ENCODE data around the gene TBC1D8. TPM values are rescaled to one million over a fixed set of nuclear protein-coding genes. Genes with fewer than 3 reads are reported as not detected.
A peak's percentile ranks its signal among the peaks of the same experiment; 100 is the strongest.

The TBC1D8 gene
- polyA plus RNA-seq, 3 donors, result 16.1 to 78.0 (median 22.4) TPM

- no peak overlapping the region for H3K4me3 ChIP-seq (replicated peaks in 1 of 3; ENCODE audit: low read depth in 2 of 3, low read length in 3 of 3)
- WGBS (ENCODE audit: insufficient coverage), result 99% methylated on average over 12 of the region's 13 CpGs
- H2AFZ ChIP-seq (ENCODE audit: insufficient read depth, low read depth, low read length, poor library complexity, severe bottlenecking), result no peak overlapping the region
- no peak overlapping the region for H3K4me2 ChIP-seq (replicated peaks; ENCODE audit: extremely low read depth, low read length, poor library complexity, severe bottlenecking)
- H3K4me1 ChIP-seq (ENCODE audit: control insufficient read depth in 1 of 2, insufficient read depth in 2 of 2, low read length in 2 of 2), result peaks cover 48 to 60% of the 10 kb centered on the region in 2 donors
- peaks cover 26 to 46% of the 10 kb centered on the region in 2 donors for H3K36me3 ChIP-seq (replicated peaks in 1 of 2; ENCODE audit: control insufficient read depth in 1 of 2, insufficient read depth in 2 of 2, low read length in 2 of 2)
- no peaks in the 10 kb centered on the region for H3K9me3 ChIP-seq (replicated peaks in 1 of 2; ENCODE audit: control insufficient read depth in 1 of 2, insufficient read depth in 1 of 2, low read length in 2 of 2)
- no peak overlapping the region for H3K9ac ChIP-seq (ENCODE audit: insufficient read depth, low read length, poor library complexity, severe bottlenecking)
- no peak for TF ChIP-seq CTCF (IDR thresholded peaks at IDR 0.05)
- intact Hi-C loops (cut with micrococcal nuclease), result no loop called here
- Mint-ChIP-seq H3K36me3 (peaks cover 43 to 47% of the 10 kb centered on the region in 2 donors), H3K27ac (peak overlapping the region; percentile 53 to 89 (median 77)), H3K27me3 (ENCODE audit: low read depth in 3 of 3) (no peaks in the 10 kb centered on the region), H3K4me3 (no peak overlapping the region), H3K9me3 (peaks cover 0 to 2% (median 0%) of the 10 kb centered on the region in 7 donors), H3K4me1 (peaks cover 70% of the 10 kb centered on the region)
- H3K79me2 ChIP-seq (ENCODE audit: insufficient read depth, low read length), result peaks cover 5% of the 10 kb centered on the region
- H4K20me1 ChIP-seq (ENCODE audit: insufficient read depth, low read length), result peaks cover 13% of the 10 kb centered on the region
- no peaks in the 10 kb centered on the region for H3K27me3 ChIP-seq (ENCODE audit: control insufficient read depth in 2 of 2, insufficient read depth in 2 of 2, low read length in 2 of 2)
- peak overlapping the region; percentile 17 to 55 for H3K27ac ChIP-seq (ENCODE audit: low read depth in 1 of 2, low read length in 2 of 2)
- DNase-seq, result no peak
These were observed 111.1 kb downstream of the TBC1D8 start for GRCh38 chr2:101040072-101040471.

- H3K27ac ChIP-seq (ENCODE audit: low read depth in 1 of 2, low read length in 2 of 2), result peak overlapping the region; percentile 17 to 26
- H3K79me2 ChIP-seq (ENCODE audit: insufficient read depth, low read length), result peaks cover 5% of the 10 kb centered on the region
- H3K4me2 ChIP-seq (replicated peaks; ENCODE audit: extremely low read depth, low read length, poor library complexity, severe bottlenecking), result no peak overlapping the region
- peaks cover 13% of the 10 kb centered on the region for H4K20me1 ChIP-seq (ENCODE audit: insufficient read depth, low read length)
- no peak overlapping the region for H2AFZ ChIP-seq (ENCODE audit: insufficient read depth, low read depth, low read length, poor library complexity, severe bottlenecking)
- TF ChIP-seq CTCF (IDR thresholded peaks at IDR 0.05), result peak; percentile 62
- peak; percentile 48 to 55 (median 50) for DNase-seq
- H3K9me3 Mint-ChIP-seq, result peaks cover 0 to 2% (median 0%) of the 10 kb centered on the region in 7 donors
- H3K4me3 ChIP-seq (replicated peaks in 1 of 3; ENCODE audit: low read depth in 2 of 3, low read length in 3 of 3), result no peak overlapping the region
- H3K36me3 Mint-ChIP-seq, result peaks cover 54 to 61% of the 10 kb centered on the region in 2 donors
- H3K27me3 Mint-ChIP-seq (ENCODE audit: low read depth in 3 of 3), result peaks cover 0 to under 1% (median 0%) of the 10 kb centered on the region in 3 donors
- peaks cover 44 to 56% of the 10 kb centered on the region in 2 donors for H3K4me1 ChIP-seq (ENCODE audit: control insufficient read depth in 1 of 2, insufficient read depth in 2 of 2, low read length in 2 of 2)
- no peaks in the 10 kb centered on the region for H3K27me3 ChIP-seq (ENCODE audit: control insufficient read depth in 2 of 2, insufficient read depth in 2 of 2, low read length in 2 of 2)
- H3K27ac Mint-ChIP-seq, result peak overlapping the region; percentile 55 to 88 (median 73)
- WGBS (ENCODE audit: insufficient coverage), result 97% methylated on average over 13 of the region's 21 CpGs
- no peak overlapping the region for H3K9ac ChIP-seq (ENCODE audit: insufficient read depth, low read length, poor library complexity, severe bottlenecking)
- H3K9me3 ChIP-seq (replicated peaks in 1 of 2; ENCODE audit: control insufficient read depth in 1 of 2, insufficient read depth in 1 of 2, low read length in 2 of 2), result no peaks in the 10 kb centered on the region
- H3K4me1 Mint-ChIP-seq, result peaks cover 57% of the 10 kb centered on the region
- peaks cover 34 to 60% of the 10 kb centered on the region in 2 donors for H3K36me3 ChIP-seq (replicated peaks in 1 of 2; ENCODE audit: control insufficient read depth in 1 of 2, insufficient read depth in 2 of 2, low read length in 2 of 2)
- no peak overlapping the region for H3K4me3 Mint-ChIP-seq
- intact Hi-C loops (cut with micrococcal nuclease), result loop anchor here in 1 of 2 donors (5.0 kb wide), 2 partner anchors 114 to 164 kb away; partner anchors contain the start of gene TBC1D8
These were observed 112.5 kb downstream of the TBC1D8 start for GRCh38 chr2:101038455-101039255.

Measured in CD14-positive monocyte (primary cell).